GM19240 (cell line): Measurements from ENCODE around the gene PARD3.

Experiments used
- DNase-seq: peaks from one replicate; pipeline ENCODE4 v3.0.0; 2011; ENCODE audit warnings: low spot score; ENCODE audit not compliant: insufficient read length

PARD3 gene

DNA sequence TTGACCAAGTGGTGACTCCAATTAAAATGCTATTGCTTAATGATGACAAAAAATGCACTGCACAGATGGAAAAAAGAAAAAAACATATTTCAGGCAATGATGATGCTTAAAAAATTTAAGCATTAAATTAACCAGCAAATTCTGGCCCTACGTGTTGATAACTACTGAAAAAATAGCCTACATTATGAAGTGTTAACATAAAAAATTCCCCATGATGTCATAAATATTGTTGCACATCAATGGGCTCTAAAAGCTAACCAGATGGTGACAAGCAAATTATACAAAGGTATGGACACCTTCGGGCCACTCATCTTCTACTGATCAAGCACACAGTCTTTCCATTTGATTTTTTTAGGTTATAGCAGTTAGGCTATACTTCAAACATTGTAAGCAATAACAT is 267.4 kb downstream of the PARD3 start:
- no peak for DNase-seq

DNA sequence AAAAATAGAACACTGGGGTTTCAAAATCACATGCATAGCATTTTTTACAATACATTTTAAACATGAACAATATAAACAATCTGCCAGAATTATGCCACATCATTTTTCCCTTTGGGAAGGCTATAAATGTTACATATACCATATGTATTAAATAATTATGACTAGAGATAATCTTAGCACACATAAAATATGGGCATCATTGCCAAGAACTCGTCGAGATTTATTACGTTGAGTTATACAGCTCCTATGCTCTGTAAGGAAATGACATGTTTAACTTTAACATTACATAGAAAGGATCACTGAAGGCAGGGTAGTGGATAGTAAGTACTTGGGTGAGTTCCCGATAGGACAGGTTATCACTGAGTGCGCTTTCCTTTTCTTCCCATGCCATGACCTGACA is 267.8 kb downstream of the PARD3 start:
- DNase-seq, result no peak

DNA sequence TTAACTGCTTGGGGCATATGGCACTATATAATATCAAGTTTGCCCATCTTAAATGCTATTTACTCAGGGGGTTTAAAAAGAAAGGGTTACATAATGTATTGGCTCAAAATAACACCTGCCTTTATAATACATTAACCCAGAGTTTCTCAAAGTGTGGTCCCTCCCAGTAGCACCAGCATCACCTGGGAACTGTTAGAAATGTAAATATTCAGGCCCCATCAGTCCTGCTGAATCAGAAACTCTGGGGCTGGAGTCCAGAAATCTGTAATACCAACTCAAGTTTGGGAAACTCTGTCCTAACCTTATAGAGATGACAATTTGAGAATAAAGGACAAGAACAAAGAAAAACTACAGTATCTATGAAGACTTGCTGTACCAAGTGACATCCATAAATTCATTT is 270.7 kb downstream of the PARD3 start:
- no peak for DNase-seq

DNA sequence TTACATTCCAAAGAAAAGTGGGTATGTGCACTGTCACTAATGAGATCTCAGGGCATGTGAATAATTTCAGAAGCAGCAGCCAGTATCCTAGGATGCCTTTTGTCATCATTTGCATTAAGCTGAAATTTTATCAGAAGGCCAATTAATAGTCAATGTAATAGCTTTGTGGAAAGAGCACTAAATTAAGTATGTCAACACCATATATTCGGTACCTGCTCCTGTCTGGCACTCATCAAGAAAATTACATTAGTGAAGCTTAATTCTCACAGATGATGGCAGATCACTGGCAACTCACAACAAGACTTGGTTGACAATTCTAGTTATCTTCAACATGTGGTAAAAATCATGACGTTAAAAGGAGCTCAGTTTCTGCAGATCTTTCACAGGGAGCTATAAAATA is 271.4 kb downstream of the PARD3 start:
- DNase-seq, result no peak

DNA sequence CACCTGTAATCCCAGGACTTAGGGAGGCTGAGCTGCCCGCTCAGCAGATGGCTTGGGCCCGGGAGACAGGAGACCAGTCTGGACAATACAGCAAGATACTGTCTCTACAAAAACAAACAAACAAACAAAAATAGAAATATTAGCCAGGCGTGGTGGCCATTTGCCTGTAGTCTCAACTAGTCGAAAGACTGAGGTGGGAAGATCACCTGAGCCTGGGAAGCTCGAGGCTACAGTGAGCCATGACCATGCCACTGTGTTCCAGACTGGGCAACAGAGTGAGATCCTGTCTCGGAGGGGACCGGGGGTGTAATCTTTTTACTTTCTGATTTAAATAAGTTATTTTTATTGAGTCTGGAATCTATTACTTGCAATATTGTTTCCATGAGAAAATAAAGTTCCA is 274.6 kb downstream of the PARD3 start:
- no peak for DNase-seq

DNA sequence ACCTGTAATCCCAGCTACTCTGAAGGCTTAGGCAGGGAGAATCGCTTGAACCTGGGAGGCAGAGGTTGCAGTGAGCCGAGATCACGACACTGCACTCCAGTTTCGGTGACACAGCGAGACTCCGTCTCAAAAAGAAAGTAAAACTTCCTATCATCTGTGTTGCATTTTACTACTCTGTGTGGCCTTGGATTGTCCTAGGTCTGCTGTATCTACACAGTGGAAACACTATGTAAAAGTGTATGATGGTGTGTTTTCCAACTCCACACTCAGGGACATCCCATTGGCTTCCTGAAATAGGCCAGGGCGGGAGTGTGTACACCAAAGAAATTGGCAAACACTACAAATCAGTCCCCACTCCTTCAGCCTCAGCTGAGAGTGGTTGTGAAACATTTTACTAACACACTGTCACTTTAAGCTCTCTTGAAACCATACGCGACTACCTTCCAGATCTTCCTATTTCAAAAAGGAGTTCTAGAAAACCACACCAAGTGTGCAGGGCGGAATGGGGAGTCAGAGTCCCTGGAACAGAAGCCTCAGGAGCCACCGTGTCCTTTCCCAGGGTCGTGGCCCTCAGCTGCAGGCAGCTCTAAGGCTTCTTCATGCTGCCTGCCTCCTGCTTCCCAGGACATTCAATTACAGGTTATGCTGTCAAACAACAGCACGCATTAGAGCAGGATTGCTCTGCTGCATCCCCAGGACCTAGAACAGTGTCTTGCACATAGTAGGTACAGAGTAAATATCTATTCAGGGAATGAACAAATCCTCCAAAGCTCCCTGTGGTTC is 275.4 kb downstream of the PARD3 start:
- DNase-seq, result no peak

DNA sequence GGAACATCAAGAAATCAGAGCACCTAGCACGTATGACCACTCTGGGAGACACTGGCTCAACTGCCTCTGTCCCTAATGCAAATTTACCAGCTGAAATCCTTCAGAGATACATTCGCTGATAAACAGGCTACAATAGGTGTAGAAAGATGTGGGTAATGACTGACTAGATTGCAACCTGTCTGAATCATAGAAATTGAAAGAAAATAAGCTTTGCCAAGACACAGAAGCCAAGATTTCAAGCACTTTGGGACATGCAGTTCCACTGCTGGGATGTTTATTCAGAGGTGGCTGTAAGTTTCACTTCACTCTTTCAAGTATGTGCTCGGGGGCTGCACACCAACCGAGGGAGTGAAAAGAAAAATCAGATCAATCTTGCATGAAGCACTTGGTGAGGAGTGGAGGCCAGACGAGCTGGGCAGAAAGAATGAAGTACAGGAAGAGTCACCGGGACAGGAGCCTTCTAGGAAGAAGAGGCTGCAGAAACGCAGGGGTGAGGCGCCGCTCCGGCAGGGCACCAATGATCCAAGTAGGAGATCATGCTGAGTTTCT is 276.7 kb downstream of the PARD3 start:
- DNase-seq, result no peak

DNA sequence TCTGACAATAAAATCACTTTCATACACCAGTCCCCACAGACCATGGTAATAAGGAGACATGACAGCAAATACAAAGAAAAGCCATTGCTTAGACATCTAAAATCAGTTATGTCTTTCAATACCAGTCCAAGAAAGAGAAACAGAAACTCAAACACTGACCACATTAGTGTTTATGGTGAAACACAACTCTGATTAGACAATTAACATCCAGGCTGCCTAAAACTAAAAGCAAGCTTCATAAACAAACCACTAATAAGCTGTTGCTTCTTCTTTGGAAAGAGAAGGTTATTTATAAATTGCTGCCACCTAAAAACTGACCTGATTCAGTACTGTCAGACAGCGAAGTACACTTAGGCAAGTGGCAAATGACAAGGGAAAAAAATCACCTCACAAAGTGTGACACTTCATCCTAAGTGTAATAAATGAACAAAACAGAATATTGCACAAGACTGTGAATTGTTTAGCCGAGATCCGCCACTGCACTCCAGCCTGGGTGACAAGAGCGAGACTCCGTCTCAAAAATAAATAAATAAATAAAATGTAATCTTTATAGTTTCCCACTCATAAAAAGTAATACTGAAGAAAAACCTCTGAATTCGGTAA is 277.4 kb downstream of the PARD3 start:
- no peak for DNase-seq

DNA sequence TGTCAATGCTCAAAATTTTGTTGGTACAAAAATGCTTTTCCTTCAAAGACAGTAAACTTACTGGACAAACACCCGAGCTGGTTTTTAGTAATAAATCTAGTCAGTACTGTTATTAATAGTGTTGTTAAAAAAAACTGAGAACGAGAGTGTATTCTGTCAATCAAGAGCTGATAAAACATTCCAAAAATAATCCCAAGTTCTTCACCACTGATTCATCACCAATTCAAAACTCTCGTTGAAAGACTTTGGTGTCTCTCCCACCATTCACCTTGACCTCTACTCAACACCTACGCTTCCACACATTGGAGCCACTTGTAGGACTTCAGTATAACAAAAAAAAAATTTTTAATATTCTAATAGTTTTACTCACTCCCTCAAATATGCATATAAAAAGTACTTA is 279.2 kb downstream of the PARD3 start:
- no peak for DNase-seq

DNA sequence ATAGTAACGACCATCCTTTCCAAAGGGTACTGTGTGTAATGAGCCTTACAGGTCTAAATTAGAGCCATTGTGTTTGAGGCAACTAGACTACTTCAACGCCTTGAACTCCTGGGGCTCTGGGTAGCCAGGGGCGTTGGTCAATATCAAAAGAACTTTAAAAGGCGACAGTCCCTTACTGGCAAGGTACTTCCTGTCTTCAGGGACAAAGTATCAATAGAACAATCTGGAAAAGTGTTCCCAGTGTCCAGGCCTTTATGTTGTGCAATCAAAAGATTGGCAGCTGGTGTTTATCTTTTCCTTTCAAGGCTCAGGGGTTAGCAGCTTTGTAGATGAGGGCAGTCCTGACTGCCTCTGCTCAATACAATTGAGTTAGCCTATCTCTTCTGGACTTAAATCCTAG is 284.3 kb downstream of the PARD3 start:
- DNase-seq, result no peak

DNA sequence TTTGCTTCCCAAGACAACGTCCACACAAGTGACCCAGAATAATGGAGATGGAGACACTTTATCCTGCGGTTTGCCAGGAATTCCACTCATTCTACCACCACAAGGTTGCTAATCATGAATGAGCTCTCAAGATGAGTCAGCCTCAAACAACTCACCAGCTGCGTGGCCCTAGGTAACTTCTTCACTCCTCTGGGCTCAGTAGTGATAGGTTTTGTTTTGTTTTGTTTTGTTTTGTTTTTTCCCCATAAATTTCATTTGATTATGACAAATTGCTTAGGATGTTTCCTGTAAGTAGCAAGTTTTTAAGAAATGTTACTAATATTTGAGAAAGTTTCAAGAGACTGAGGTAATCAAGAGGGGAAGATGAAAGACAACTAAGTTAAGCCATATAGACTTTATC is 286.8 kb downstream of the PARD3 start:
- DNase-seq, result no peak

DNA sequence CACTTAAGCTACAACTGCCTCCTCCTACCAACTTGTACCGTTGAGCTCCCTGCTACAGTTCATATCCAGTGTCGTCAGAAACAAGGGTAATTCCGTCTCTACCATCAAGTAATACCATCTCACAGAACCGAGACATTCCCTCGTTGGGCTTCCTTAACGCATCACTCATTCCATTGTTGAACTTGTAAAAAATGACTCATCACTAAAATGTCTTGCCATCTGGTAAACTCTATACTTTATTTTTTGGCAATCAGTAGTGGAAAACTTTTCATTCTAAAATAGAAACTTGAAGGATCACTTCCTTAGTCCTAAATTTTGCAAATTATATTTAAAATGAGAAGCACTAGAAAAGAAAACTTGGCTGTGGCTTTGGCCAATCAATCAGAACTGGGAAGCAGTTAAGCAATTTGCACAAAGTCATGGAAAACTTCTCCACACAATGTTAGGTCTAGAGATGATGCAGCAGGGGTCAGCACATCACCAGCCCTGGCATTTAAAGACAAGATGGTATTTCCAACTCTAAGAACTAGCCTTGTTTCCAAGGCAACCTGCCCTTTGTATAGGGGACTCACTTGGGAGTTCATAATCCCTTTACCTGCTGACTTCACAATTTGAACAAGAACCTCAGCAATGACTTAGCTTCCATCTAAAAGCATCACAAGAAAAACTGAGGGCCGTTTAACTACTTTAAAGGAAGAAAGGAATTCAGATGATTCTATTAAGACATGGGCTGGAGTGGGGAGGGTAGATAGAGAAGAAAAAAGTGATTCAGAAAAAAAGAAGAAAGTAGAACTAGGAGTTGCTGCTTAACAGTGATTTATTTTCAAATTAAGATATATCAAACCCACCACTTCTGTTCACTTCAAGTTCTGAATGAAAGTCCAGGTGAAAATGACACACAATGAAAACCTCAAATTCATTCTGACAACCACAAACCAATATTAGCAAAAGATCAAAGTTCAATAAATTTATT is 288.1 kb downstream of the PARD3 start:
- no peak for DNase-seq

DNA sequence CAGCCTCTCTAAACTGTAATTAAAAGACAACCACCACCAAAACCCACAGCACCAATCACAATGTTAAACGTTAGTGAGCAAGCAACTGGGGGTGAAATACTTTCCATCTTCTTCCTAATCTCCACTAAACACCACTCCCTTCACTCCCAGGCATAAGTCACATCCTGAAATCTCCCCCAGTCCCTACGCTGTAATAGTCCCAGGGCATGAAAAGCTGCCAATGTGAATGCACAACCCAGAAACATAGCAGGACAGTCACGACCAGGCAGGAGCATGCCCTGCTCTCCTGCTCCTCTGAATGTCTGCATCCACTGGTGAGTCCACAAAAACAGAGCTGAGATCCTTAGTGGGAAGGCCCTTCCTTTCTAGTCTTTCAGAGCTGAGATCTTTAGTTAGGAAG is 288.9 kb downstream of the PARD3 start:
- DNase-seq, result no peak

DNA sequence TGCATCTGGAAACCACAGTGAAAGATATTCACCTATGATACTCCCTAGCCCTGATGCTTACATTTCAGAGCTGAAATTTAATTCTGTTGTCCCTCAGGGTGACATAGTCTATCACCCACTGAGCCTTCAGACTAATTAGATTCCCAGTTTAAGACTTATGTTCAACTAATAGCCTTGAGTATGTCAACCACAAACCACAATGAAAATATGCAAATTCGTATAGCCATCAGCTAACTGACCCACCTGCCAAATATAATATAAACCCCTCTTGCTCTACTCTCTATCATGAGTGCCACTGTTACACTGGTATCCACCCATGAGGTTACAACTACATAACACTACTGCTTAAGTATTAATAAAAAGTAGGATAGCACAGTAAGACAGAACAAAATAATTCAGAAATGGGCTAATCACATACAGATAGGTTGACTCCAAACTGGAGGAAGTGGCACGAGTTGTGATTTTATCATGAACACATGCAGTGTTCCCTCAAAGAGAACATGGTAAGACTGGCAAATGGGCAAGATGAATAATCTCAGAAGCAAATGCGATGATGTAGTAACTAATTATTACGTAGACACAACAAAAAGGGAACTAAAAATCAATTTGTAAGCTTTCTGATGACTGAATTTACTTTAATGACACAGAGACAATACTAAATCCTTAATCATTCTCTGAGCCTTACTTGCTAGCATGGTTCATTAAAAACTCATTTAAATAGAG is 290.6 kb downstream of the PARD3 start:
- no peak for DNase-seq

DNA sequence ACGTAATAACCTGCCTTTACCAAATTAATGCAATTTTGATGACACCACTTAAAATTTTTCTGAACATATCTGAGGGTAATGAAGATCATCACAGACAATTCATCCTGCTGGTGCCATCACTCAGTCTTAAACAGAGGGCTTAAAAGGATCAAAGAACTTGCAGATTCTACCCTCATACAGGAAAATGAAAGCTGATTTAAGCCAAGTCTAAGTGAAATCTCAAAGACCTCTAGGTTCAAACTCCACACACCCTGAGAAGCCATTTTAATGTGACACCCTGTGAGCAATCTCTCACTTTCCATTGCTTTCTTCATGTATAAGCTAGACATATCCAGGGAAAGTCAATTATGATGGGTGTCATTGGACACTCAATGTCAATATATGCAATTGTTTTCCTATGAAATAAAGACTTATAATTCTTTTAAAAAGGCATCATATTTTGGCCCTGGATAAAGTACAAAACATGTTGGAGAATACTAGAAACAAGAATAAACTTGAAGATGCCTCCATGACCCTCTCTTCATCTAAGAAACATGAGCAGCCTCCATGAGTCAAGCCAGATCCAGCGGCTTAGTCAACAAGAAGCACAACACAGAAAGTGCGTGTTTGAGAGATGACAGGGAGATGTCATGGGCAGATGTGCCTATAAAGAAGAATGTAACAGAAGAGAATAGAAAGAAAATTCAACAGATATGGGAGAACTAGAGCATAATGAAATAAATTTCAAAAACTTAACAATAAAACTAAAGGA is 291.9 kb downstream of the PARD3 start:
- no peak for DNase-seq

DNA sequence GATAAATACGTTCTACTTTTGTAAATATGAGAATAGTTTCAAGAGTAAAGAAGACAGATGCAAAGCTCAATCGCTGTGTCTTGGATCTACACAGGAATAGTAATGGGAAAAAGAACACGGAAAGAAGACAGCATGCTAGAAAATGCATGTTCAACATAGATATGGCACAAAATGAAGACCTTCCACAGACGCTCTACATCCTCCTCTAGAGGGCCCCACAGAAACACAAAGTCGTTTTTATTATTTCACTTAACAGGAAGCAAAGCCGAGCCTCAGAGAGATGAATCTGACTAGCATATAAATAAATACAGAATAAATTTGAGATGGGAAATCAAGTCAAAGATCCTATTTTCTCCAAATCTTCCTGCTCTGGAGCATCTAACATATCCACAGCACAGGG is 292.6 kb downstream of the PARD3 start:
- no peak for DNase-seq

DNA sequence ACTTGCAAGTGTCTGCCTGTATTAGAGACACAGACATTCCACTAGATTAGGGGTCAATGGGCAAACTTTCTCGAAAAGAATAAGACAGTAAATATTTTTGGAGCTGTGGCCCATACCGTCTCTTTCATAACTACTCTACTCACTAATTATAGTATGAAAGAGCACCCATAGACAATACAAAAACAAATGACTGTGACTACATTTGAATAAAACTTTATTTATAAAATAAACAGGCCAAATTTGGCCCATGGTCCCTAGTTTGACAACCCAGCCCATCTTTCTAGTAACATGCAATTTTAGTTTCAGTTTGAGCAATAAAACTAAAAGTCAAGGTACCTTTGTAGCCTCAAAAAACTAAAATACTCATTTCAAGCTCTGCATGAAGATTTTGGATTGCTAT is 294.6 kb downstream of the PARD3 start:
- no peak for DNase-seq

DNA sequence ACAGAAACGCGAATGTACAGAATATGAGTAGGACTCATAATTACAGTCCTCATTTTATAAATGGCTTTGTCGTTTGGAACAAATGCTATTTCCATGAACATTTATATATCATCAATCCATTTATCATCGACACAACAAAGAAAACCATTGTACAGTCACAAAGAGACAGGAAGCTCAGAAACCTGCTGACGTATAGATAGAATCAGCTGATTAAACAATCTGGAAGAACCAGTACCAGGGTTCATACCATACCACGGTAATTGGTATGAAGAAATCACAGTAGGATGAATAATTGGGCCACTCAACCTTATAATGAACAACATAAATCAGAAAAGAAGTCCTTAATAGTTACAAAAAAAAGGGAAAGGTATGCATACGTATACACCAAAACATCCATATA is 295.0 kb downstream of the PARD3 start:
- DNase-seq, result no peak

DNA sequence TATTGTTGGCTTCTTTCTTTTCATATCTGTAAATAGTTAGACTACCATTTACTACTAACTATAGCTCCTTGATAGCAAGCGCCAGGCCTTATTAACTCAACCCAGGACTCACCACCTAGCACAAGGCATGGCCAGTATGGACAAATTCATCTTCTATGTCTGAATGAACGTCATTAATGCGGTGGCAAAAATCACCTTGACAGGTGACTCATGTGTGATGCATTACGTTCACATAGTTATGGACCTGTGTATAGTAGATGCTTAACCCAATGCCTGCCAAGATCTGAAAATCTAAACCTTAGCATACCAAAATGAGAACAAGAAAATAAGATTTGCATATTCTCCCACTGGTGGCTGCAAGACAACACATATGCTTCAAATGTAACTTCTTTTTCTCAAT is 300.8 kb downstream of the PARD3 start:
- DNase-seq, result no peak

DNA sequence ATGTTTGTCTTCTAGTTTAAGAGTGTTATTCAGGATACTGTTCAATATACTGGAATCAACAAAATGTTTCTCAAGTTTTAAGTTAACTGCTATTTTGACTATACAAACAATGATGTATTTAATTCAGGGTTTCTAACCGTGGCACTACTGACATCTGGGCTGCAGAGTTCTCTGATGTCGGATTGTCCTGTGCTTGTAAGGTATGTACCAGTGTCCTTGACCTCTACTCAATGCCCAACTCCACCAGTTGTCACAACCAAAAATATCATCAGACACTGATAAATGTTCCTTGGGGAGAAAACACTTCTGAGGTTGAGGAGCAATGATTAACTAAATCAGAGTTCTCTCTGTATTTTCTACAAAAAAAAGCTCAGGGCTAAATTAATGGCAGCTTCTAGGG is 301.5 kb downstream of the PARD3 start:
- no peak for DNase-seq

DNA sequence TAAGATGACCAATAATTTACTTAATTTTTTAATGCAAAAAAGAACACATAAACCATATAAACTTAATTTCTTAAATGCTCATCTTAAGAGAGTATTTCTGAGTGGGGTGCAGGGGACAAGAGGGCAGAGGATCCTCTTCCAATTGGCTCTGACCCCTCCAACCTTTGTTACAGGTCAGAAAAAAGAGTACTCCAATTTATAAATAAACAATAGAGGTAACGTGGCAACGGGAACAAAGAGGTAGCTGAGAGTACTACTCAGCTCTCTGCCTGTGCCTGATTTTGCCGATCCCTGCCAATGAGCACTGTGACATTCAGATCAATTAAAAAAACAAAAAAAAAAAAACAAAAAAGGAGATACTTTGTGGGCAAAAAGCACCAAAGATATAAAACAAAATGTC is 307.9 kb downstream of the PARD3 start:
- no peak for DNase-seq
